Stomach smooth muscle (tissue), 2 donors: Measurements from ENCODE around the gene MAPK8IP1.

ENCODE experiments used
- H3K27ac ChIP-seq: one replicate; pipeline ENCODE4 v1.7.0; 2013; ENCODE audit warnings: mild to moderate bottlenecking, low read length, inconsistent platforms
- H3K27me3 ChIP-seq, 2 donors: one replicate each; pipeline ENCODE4 v1.7.0; 2013; ENCODE audit warnings: low read length in 2 of 2; ENCODE audit not compliant: insufficient read depth in 2 of 2, control insufficient read depth in 1 of 2
- H3K36me3 ChIP-seq, 2 donors: one replicate each; pipeline ENCODE4 v1.7.0; 2013; ENCODE audit warnings: low read length in 2 of 2; ENCODE audit not compliant: control insufficient read depth in 2 of 2, insufficient read depth in 2 of 2
- H3K4me1 ChIP-seq: one replicate; pipeline ENCODE4 v1.7.0; 2013; ENCODE audit warnings: low read length; ENCODE audit not compliant: control insufficient read depth, insufficient read depth
- H3K4me3 ChIP-seq, 2 donors: one replicate each; pipeline ENCODE4 v1.7.0; 2013; ENCODE audit warnings: low read length in 2 of 2
- H3K9ac ChIP-seq, 2 donors: one replicate each; pipeline ENCODE4 v1.7.0; 2013; ENCODE audit warnings: low read length in 2 of 2, mild to moderate bottlenecking in 1 of 2
- H3K9me3 ChIP-seq, 2 donors: one replicate each; pipeline ENCODE4 v1.7.0; 2013; ENCODE audit warnings: low read length in 2 of 2; ENCODE audit not compliant: control insufficient read depth in 2 of 2
- donor health status: healthy.
- donor health status: Pancreatic carcinoma.

Gene MAPK8IP1

DNA sequence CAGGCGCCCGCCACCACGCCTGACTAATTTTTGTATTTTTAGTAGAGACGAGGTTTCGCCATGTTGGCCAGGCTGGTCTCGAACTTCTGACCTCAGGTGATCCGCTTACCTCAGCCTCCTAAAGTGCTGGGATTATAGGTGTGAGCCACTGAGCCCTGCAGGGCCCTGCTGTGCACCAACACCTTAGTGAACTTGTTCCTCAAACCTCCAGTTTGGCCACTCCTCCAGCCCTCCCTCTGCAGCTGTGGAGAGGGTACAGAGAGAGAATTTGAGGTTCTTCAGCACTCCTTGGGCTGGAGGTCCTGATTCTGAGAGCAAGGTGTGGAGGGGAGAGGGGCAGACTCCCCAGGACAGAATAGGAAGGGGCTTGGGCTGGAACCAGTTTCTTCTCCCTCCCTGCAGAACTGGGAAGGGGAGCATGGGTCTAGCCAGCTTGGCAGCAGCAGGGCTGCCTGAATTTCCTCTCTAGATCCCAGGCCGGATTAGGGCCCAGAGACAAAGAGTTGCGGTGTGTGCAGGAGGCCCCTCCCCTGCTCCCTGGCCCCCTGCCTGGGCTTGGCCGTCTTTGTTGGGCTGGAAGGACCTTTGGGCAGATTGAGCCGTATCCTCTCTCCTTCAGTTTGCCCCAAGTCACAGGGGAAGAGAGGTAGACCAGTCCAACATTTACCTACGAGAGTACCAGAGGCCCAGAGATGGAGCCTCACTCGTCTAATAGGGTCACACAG, 34.5 kb downstream of the MAPK8IP1 start:
- peaks cover 36% of the 10 kb centered on the region for H3K4me1 ChIP-seq
- peaks cover 17 to 26% of the 10 kb centered on the region in 2 donors for H3K27me3 ChIP-seq
- no peak overlapping the region for H3K27ac ChIP-seq
- no peak overlapping the region for H3K9ac ChIP-seq
- no peaks in the 10 kb centered on the region for H3K9me3 ChIP-seq
- H3K36me3 ChIP-seq: peaks cover 6 to 11% of the 10 kb centered on the region in 2 donors
- H3K4me3 ChIP-seq: no peak overlapping the region

DNA sequence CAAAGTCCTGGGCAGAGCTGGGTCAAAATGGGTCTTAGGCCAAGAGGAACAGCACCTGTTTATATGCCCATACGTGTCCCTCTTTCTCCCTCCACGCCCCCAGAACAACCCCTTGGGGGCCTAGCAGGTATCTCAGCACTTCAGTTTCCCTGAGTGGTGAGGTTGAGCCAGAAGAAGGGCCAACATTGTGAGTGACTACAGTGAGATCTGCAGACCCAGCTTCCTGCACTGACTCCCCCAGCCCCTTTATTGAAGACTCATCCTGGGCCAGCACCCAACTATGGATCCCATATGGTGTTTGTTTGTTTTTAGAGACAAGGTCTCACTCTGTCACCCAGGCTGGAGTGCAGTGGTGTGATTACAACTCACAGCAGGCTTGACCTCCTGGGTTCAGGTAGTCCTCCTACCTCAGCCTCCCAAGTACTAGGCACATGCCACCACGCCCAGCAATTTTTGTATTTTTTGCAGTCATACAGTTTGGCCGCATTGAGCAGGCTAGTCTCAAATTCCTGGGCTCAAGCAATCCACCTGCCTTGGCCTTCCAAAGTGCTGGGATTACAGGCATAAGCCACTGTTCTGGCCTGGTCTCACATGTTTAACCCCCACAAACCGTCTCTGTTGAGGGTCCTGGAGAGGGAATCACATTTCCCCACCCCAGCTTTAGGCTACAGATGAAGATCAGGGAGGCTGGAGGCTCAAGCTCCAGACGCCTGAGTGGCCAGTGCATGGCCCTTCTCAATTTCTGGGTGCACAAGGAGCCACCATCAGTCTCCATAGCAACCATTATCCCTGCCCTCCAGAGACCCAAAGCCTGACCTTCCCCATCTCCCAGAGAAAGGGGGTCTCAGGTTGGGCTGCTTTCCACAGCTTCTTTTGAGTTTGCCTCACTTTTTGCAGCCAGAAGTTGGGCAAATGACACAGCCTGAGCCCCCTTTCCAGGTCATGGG, 35.4 kb downstream of the MAPK8IP1 start:
- Histone ChIP-seq H3K4me3 (no peak overlapping the region), H3K27ac (no peak overlapping the region), H3K9ac (no peak overlapping the region), H3K9me3 (no peaks in the 10 kb centered on the region), H3K4me1 (peaks cover 36% of the 10 kb centered on the region), H3K27me3 (peaks cover 17 to 27% of the 10 kb centered on the region in 2 donors), H3K36me3 (peaks cover 0 to 3% of the 10 kb centered on the region in 2 donors)

DNA sequence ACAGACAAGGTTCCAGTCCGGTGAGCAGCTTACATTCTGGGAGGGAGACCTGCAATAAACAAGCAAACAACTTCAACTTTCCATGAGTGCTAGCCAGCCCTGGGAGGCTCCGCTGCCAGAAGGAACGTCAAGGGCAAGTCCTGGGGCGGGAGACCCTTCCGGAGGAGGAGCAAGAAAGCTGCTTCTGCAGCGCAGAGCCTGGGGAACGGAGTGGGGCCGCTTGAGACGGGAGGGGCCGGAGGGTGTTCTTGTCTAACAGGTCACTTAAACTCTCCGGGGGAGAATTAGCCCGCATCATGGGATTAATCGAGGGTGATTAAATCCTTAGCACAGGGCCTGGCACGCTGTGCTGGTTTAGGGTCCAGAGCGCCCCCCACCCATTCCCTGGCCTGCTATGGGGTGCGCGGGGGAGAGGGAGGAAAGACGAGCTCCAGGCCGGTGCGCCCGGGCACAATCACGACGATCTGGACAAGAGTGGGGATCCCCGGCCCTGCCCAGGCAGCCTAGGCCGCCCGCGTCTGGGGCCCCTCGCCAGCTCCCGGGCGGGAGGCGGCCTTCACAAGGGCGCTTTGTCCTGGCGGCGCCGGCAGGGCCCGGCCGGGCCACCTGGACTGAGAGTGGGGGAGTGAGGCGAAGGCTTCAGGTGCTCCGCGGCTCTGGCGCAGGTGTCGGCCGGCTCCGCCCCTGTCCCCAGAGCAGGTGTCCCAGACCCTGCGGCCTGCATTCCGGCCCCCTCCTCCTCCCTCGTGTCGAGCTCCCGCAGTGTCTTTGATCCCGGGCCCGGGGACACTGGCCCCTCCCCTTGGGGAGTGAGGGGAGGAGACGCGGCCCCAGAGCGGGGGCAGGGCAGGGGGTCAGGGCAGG, 36.3 kb downstream of the MAPK8IP1 start:
- H3K9ac ChIP-seq: no peak overlapping the region
- no peaks in the 10 kb centered on the region for H3K9me3 ChIP-seq
- H3K36me3 ChIP-seq: no peaks in the 10 kb centered on the region
- H3K27ac ChIP-seq: no peak overlapping the region
- peaks cover 33% of the 10 kb centered on the region for H3K4me1 ChIP-seq
- H3K4me3 ChIP-seq: no peak overlapping the region
- H3K27me3 ChIP-seq: peaks cover 17 to 33% of the 10 kb centered on the region in 2 donors

DNA sequence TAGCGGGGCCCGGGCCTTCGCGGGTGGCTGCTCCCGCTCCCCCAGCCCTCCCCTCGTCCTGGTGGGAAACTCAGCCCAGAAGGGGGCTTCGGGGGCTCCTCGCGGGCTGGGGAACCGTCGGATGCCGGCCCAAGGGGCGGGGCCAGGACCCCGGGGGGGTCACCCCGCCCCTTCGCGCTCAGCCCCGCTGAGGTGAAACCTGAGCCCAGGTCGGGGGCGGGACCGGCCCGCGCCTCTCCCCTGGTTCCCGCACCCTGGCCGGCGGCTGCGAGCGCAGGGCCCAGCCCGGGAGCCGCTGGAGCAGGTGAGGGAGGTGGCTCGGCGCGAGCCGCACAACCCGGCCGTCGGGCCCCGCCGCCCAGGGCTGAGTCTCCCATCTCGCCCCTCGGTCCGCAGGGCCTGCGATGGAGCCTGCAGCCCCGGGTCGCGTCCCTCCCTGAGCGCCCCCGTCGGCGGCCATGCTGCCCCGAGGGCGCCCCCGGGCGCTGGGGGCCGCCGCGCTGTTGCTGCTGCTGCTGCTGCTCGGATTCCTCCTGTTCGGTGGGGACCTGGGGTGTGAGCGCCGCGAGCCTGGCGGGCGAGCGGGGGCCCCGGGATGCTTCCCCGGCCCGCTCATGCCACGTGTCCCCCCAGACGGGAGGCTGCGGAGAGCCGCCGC, 37.1 kb downstream of the MAPK8IP1 start, which contains the start of gene LARGE2:
Gene LARGE2 (plus strand): TSS at position 232 of the 658 bp plus-strand sequence. CDS start 227 bp downstream, at position 459.
- Histone ChIP-seq H3K9ac (no peak within 1 kb of the TSS), H3K4me3 (peak within 1 kb of the TSS in 1 of 2 donors; percentile 40), H3K27me3 (peaks cover 17 to 33% of the 10 kb centered on the region in 2 donors), H3K9me3 (no peaks in the 10 kb centered on the region), H3K27ac (no peak within 1 kb of the TSS), H3K36me3 (no peaks in the 10 kb centered on the region), H3K4me1 (peaks cover 26% of the 10 kb centered on the region)

- Histone ChIP-seq H3K9me3 (no peaks in the 10 kb centered on the region), H3K4me3 (no peak overlapping the region), H3K4me1 (peaks cover 17% of the 10 kb centered on the region), H3K36me3 (no peaks in the 10 kb centered on the region), H3K9ac (no peak overlapping the region), H3K27ac (no peak overlapping the region), H3K27me3 (peaks cover 17 to 33% of the 10 kb centered on the region in 2 donors)
Observed at GRCh38 chr11:45924036-45924915, 38.8 kb downstream of the MAPK8IP1 start.

DNA sequence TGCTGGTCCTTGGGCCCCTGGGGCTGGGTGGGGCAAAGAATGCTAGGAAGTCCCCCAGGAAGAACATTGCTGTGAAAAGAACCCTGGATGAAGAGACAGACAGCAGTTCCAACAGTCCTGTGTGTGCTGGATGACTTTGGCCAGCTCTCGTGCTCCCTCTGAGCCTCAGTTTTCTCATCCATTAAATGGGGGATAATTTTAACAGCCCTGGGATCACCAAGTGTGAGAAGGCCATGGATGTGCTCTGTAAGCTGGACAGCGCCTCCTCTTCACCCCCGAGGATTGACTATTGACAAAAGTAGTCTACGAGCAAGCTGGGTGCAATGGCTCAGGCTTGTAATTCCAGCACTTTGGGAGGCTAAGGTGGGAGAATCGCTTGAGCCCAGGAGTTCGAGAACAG, 39.5 kb downstream of the MAPK8IP1 start:
- Histone ChIP-seq H3K4me3 (no peak overlapping the region), H3K27ac (no peak overlapping the region), H3K27me3 (peaks cover 17 to 33% of the 10 kb centered on the region in 2 donors), H3K9ac (no peak overlapping the region), H3K36me3 (no peaks in the 10 kb centered on the region), H3K9me3 (no peaks in the 10 kb centered on the region), H3K4me1 (peaks cover 17% of the 10 kb centered on the region)

GRCh38 chr11:45925550-45925949, 40.1 kb downstream of the MAPK8IP1 start:
- Histone ChIP-seq H3K9me3 (no peaks in the 10 kb centered on the region), H3K4me3 (no peak overlapping the region), H3K4me1 (peaks cover 17% of the 10 kb centered on the region), H3K27me3 (peaks cover 17 to 33% of the 10 kb centered on the region in 2 donors), H3K27ac (no peak overlapping the region), H3K36me3 (no peaks in the 10 kb centered on the region), H3K9ac (no peak overlapping the region)

- Histone ChIP-seq H3K9ac (no peak overlapping the region), H3K27me3 (peaks cover 17 to 33% of the 10 kb centered on the region in 2 donors), H3K9me3 (no peaks in the 10 kb centered on the region), H3K36me3 (peaks cover 0 to 1% of the 10 kb centered on the region in 2 donors), H3K4me1 (peaks cover 17% of the 10 kb centered on the region), H3K4me3 (no peak overlapping the region), H3K27ac (no peak overlapping the region)
Observed at GRCh38 chr11:45926001-45926401, 40.5 kb downstream of the MAPK8IP1 start.

- Histone ChIP-seq H3K36me3 (peaks cover 0 to 8% of the 10 kb centered on the region in 2 donors), H3K4me3 (no peak overlapping the region), H3K27me3 (peaks cover 12 to 27% of the 10 kb centered on the region in 2 donors), H3K27ac (no peak overlapping the region), H3K9ac (no peak overlapping the region), H3K9me3 (no peaks in the 10 kb centered on the region), H3K4me1 (peaks cover 16% of the 10 kb centered on the region)
Observed at GRCh38 chr11:45926536-45927331, 41.3 kb downstream of the MAPK8IP1 start.
